Activated CD4-positive, alpha-beta T cell treated with anti-CD3 and anti-CD28 coated beads, Interleukin-2, Interleukin-4, amounts not matched to agents 100 ng/mL and 50 ng/mL, durations not matched to agents 16 hours and 8 hours (primary cell): ENCODE results near the gene TIAM2.
"Not testable (repeated sequence)": the region's sequence is repeated elsewhere in the genome, so short reads cannot be mapped to it uniquely, and the experiment has no call there.

Source experiments
- DNase-seq: peaks from one replicate; pipeline ENCODE4 v3.0.0-alpha.2; 2020; ENCODE audit warnings: low spot score

The TIAM2 gene

DNA sequence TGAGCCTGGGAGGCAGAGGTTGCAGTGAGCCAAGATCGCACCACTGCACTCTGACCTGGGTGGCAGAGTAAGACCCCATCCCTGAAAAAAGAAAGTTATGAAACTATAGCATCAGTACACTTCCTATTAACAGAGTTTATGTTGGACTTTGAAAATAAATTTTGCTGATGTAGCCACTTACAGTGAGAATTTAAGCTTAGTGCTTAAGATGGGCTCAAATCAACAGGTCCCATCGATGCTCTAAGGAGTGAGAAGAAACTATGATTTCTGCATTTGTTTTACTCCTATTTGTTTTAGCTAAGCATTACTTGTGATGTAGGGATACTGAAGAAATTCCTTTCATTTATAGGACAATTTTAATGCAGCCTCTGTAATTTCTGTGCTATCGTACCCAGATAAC is 175.4 kb downstream of the TIAM2 start:
- DNase-seq = no peak

DNA sequence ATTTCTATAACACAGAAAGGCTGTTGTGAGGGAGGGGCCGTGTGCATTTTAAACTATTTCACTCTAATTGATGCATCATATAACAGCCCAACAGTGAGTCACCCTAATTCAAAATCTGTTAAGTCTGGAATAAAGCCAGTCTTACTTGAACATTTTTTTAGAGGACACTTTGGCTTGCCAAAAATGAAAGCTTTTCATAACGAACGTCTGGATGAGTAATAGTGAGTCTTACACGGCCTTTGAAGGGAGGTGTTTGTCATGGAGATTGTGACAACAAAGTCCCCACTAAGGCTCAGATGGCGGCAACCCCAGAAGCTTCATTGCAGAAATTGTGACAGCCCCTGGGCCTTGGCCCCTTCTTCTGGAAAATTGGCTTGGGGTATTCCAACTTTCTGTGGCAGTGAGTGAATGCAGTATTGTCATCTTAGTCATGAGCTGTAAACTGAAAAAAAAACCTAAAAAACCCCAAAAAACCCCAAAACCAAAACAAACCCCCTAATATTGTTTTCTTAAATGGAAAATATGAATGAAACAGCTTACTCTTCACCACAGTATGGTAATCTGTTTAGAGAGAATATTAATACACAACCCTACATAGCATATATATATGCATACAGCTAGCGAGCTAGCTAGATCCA is 176.1 kb downstream of the TIAM2 start:
- peak; percentile 97 for DNase-seq

- DNase-seq = no peak
Observed at GRCh38 chr6:155171747-155172449, 176.8 kb downstream of the TIAM2 start.

GRCh38 chr6:155173488-155173887 is 178.4 kb downstream of the TIAM2 start:
- no peak for DNase-seq

GRCh38 chr6:155174576-155175211 is 179.6 kb downstream of the TIAM2 start:
- peak; percentile 88 for DNase-seq

GRCh38 chr6:155177363-155177961 is 182.3 kb downstream of the TIAM2 start:
- peak; percentile 73 for DNase-seq

- no peak for DNase-seq
Observed at GRCh38 chr6:155181498-155181897, 186.4 kb downstream of the TIAM2 start.

- DNase-seq = no peak
Observed at GRCh38 chr6:155182103-155182502, 187.0 kb downstream of the TIAM2 start.

DNA sequence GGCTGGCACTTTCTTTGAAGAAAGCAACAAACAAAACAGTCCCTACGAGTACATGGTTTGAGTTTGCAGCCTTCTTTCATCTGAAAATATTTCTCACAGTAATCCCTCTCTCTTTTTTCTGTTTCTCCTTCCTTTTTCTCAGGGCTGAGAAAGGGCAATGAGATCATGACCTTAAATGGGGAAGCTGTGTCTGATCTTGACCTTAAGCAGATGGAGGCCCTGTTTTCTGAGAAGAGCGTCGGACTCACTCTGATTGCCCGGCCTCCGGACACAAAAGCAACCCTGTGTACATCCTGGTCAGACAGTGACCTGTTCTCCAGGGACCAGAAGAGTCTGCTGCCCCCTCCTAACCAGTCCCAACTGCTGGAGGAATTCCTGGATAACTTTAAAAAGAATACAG is 188.0 kb downstream of the TIAM2 start:
- no peak for DNase-seq

GRCh38 chr6:155185041-155185440 is 189.9 kb downstream of the TIAM2 start:
- DNase-seq = not testable (repeated sequence)

DNA sequence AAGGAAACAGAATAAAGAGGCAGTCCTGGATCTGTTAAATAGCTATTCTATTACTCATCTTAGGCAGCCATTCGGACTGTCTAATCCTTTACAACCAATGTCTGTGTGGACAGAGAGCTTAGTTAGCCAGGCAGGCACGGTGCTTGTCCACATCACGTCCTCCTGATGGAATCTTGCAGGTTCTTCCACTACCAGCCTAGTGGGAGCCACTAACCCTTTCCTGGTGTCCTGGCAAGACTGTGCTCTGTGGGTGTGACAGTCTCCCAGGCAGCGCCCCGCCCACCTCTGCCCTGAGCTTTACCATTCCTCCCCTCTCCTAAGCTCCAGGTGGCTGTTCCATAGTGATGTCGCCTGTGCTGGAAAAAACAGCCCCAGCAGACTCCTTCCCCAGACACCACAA is 190.4 kb downstream of the TIAM2 start:
- no peak for DNase-seq

DNA sequence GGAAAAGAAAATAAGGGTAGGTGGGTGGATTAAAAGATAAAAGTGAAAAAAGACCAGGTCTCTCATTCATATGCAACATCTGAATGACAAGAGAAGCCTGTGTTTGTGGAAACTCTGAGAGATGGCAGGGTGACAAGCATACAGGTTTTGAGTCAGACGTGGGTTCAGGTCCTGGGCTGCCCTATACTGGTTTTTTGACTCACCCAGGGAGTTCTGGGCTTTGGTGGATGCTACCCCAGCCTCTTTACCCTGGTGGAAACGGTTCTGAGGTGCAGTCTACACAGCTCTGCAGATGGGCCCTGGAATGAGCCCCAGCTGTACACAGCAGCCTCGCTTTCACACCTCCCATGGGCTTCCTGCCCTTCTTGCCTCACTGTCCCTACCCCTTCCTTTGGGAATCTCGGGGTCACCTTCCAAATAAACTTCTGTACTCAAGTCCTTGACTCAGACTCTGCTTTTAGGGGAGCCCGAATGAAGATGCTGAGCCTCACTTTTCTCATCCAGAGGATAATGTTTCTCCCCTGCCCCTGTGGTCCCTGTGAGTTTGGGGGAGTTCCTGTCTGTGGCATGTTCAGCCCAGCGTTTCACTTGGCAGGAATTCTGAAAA is 191.0 kb downstream of the TIAM2 start:
- DNase-seq = peak; percentile 87

DNA sequence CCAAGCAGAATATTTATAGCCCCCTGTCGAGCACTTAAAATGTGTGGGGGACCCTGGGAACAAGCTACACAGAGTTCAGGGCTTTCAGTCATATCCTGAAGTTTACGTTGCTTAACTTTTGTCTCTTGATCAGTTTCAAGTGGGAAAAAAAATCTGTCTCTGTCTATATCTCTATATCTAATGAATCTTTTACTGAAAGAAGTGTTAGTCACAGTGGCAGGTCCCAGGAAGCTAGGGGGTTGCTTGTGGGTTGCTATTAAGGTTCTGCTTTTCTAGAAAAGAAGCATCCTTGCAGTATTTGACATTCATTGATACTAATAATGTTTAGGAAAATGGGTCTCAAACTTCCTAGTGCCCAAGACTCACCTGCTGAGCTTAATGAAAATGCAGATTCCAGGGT is 192.0 kb downstream of the TIAM2 start:
- DNase-seq = peak; percentile 31

DNA sequence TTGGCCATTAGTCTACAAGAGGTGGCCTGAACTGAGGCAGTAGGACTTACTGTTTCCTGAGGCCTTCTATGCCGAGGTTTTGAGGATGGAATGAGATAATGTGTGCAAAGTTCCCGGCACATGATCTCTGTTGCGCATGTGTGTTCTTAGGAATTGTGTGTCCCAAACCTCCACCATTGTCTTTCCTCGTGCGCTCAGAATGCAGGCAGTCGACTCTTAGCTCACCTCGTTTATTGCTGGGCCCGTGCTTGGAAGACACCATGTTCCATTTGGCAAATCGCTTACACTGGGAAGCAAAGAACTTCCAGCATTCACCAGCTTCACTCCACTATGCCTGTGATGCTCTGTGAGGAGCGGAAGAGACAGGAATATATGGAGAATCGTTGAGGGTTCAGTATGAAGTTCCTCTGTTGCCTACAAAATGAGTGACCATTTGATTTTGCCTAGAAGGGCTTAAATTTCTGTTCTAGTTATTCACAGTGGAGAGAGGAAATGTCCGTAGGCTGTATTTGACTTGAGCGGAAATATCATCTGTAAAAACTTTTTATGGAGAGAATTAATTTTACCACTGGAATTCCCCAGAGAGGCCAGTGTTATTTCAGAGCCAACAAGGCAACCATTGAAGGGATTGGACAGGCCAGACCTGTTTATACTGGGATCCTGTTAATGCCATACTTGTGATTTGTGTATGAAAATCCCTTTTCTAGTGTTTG is 193.0 kb downstream of the TIAM2 start:
- no peak for DNase-seq

- DNase-seq = peak; percentile 50
Observed at GRCh38 chr6:155188707-155189496, 193.8 kb downstream of the TIAM2 start.

DNA sequence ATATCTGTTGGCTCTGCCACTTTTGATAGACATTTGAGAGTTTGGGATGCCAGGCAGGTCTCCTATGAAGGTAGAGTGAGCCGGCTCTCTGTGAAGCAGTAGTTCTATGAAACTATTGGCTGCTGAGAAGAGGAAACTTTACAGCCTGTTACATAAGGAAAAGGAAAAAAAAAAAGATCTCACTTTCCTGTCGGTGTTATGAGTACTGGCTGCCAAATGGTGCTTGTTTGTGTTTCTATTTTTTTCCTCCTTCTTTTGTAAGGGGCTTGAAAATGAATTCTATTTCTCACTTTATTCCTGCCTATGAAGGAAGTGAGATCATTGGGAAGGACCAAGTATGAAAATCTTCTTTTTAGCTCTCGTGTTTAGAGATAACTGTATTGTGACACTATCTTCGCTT is 195.6 kb downstream of the TIAM2 start:
- DNase-seq = no peak

GRCh38 chr6:155193526-155193925 is 198.4 kb downstream of the TIAM2 start:
- no peak for DNase-seq

- DNase-seq = no peak
Observed at GRCh38 chr6:155194399-155194798, 199.3 kb downstream of the TIAM2 start.

DNA sequence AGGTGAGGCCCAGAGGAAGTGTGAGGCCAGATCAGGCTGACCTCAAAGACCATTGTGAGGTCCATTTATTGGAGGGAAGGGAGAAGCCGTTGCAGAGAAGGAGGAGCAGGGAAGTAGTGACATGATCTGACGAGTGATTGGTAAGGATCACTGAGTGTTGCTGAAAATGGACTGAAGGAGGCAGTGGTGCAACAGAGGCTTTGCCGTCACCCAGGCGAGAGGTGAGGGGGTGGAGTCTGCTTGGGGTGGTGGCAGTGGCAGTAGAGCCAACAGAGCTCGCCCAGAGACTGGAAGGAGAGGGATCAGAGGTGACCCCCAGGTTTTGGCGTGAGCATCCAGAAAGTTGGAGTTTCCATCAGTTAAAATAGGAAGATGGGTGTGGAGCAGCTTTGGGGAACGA is 200.8 kb downstream of the TIAM2 start:
- DNase-seq = no peak

DNA sequence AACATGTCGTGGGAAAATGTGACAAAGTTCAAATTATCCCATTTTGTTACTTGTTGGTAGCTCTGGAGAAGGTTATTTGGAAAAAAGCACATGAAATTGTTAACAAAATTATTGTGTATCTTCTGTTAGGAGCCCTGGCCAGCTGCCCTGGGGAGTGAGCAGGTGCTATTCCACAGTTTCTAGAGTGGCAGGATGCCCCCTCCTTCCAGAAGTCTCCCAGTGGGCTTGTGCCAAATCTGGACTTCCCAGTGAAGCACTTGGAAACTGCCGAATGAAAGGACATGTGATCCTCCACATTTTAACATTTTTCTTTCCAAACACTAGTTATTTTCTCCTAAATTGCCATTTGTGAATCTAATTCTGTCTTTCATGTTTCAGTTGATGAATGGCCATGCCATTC is 201.8 kb downstream of the TIAM2 start:
- no peak for DNase-seq

GRCh38 chr6:155197932-155198331 is 202.8 kb downstream of the TIAM2 start:
- no peak for DNase-seq
